Measurements from ENCODE around the gene ACSM2A.
"Not testable (repeated sequence)": the region's sequence is repeated elsewhere in the genome, so short reads cannot be mapped to it uniquely, and the experiment has no call there.

Gene ACSM2A, protein sequence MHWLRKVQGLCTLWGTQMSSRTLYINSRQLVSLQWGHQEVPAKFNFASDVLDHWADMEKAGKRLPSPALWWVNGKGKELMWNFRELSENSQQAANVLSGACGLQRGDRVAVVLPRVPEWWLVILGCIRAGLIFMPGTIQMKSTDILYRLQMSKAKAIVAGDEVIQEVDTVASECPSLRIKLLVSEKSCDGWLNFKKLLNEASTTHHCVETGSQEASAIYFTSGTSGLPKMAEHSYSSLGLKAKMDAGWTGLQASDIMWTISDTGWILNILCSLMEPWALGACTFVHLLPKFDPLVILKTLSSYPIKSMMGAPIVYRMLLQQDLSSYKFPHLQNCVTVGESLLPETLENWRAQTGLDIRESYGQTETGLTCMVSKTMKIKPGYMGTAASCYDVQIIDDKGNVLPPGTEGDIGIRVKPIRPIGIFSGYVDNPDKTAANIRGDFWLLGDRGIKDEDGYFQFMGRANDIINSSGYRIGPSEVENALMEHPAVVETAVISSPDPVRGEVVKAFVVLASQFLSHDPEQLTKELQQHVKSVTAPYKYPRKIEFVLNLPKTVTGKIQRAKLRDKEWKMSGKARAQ
- 0 reads per million in 2 experiments for total RNA-seq

DNA sequence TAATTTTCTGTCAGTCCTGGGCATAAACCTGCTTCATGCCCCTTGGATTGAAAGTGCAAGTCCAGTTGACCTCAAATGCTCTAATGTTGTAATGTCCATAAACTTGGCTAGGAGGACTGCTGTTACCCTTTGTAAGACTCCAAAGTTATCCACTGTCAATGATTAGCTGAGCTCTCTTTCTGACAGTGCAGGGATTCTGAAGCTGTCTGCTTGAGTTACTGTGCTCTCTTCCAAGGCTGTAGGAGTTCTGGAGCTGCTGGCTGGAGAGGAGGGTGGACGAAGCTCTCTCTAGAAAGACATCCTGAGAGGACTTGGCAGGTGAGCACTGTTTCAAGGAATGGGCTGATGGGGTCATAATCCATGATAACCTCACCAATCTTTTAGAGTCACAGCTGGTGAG, at the start of gene ACSM2A:
Gene ACSM2A, plus strand, starts transcription at position 158 of the 400 bp plus-strand sequence. CDS start 8,594 bp downstream, outside the sequence.
- DNase-seq (ENCODE audit: low read depth): not testable (repeated sequence)

DNA sequence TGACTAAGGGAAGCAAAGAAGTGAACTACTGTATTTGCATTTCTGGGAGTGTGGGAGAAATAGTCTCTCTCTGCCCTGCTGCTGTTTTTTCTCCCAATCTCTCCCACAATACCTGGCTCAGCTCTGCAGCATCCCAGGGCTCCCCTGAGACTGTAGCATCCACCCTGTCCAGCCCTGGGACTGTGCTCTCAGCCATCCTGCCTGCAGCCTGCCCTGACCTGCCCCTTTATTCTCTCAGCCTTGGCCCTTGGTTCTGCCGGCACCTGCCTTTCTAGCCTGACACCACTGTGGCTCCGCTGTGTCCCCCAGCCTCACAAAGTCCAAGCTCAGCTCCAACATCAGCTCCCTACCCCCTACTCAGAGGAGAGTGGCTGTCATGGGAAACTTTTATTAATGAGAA, 48.7 kb upstream of the ACSM2A start:
- DNase-seq (ENCODE audit: low read depth): no peak

DNA sequence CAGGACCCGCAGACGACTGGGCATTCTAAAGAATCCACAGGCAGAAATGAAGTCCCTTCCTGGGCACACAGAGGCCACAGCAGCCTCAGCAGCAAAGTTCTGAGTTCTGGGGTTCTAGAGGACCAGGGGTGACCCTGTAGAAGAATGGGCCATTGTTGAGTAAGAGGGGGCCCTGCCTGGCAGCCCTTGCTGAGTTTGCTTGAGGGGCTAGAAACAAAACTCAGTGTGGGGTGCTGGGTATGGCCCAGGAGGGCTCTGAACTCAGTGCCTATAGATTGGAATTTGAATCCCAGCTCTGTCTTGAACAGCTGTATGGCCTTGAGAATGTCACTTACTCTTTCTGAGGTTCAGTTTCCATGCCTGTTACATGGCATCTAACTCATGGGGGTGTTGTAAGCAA, 46.7 kb upstream of the ACSM2A start, which contains the start of gene PDILT:
Gene PDILT, minus strand, starts transcription at position 101 of the 400 bp plus-strand sequence. CDS start 5,437 bp downstream, outside the sequence.
- no peak for DNase-seq (ENCODE audit: low read depth)

DNA sequence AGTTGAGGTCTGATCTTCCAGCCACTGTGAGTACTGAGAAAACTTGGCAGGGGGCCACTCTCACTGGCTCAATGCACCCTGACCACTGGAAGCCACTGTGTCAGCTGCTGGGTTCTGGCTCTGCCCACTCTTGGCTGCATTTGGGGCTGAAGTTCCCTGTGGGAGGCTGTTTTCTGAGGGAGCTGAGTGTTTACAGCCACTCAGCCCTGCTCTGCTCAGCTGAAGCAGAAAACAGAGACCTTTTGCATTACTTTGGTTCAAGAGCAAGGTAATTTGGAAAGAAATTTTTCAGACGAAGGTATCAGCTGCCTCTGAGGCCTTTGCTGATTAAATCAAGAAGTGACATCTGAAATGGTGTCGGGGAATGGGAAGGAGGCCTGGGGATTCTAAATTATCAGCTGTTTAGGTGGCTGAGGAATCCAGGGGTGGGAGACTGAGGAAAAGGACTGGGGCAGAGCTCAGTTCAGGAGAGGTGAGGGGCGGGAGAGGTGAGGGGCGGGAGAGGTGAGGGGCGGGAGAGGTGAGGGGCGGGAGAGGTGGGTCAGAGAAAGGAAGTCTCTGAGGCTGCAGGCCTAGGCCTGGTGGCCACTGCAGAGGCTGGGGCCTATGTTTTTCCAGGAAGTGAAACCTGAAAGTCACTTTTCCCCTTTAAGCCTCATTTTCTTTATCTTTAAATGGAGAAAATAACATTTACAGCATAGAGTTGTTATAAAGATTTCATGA, 41.8 kb upstream of the ACSM2A start, which contains the start of gene ACSM5:
Gene ACSM5, plus strand, starts transcription at position 137 of the 723 bp plus-strand sequence. CDS start 1,951 bp downstream, outside the sequence.
- DNase-seq (ENCODE audit: low read depth): no peak

DNA sequence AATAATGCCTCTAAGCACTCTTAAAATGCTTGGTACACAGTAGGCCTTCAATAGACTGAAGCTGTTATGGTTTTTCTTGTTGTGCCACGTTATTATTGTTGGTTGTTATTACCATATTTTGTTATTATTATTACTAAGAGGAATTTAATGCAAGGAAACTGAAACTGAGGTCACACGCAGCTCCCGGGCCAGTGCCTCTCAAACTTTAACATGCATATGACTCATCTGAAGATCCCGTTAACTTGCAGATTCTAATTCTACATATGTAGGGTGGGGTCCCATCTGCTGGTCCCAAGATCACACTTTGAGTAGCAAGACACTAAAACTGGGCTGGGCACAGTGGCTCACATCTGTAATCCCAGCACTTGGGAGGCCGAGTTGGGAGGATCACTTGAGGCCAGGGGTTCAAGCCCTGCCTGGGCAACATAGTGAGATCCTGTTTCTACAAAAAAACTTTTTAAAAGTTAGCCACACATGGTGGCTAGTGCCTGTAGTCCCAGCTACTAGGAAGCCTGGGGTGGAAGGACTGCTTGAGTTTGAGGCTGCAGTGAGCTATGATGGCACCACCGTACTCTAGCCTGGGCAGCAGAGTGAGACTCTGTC, 41.1 kb upstream of the ACSM2A start:
- no peak for DNase-seq (ENCODE audit: low read depth)

DNA sequence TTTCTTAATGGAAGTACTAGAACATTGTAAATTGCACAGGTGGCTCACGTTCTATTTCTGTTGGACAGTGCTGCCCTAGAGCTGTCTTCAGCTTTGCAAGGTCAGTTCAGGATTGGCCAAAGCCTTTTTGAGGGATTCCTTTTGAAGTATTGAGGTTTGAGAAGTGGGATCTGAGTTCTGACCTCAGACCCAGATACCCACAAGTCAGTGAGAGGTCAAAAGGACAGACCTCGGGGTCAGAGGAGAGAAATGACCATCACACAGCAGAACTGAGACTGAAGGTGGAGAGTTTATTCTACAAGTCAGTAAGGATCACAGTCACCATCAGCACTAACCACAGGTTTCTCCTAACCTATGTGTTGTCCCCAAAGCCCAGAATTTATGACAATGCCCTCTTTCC, 40.3 kb upstream of the ACSM2A start:
- no peak for DNase-seq (ENCODE audit: low read depth)

DNA sequence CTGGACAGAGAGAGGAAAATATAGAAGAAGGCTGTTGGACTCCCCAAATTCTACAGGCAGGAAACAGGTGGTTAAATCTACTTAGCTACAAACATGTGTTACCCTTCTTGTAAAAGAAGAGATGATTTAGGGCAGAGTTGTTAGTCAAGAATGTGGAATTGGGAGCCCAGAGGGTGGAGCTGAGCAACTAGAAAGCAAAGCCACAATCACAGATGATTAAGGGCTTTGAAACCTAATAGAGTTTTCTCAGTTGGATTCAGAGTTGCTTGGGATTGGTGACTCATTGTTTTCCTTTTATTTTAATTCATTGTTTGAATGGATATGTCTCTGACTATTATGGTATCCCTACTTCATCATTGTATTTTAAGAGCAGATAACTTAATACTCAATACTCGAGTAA, 35.8 kb upstream of the ACSM2A start:
- DNase-seq (ENCODE audit: low read depth): no peak

DNA sequence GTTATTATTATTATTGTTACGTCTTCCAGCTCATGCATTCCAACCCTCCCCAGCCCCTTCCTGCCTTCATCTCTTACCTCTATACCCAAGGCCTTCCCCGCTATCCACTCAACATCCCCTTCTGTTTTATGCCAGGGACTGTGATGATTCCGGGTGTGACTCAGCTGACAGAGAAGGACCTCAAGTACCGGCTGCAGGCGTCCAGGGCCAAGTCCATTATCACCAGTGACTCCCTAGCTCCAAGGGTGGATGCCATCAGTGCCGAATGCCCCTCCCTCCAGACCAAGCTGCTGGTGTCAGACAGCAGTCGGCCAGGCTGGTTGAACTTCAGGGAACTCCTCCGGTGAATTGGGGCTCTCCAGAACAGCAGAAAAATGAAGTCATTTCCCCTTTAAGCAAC, 32.2 kb upstream of the ACSM2A start:
- DNase-seq (ENCODE audit: low read depth): not testable (repeated sequence)

DNA sequence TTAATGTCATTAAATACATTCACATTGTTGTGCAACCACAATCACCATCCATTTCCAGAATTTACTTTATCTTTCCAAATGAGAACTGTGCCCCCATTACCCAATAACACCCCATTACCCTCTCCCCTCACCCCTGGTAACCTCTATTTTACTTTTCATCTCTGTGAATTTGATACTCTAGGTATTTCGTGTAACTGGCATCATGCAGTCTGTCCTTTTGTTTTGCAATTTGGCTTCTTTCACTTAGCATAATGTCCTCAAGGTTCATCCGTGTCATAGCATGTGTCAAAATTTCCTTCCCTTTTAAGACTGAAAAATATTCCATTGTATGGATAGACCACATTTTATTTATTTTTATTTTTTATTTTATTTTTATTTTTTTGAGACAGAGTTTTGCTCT, 29.6 kb upstream of the ACSM2A start:
- not testable (repeated sequence) for DNase-seq (ENCODE audit: low read depth)

DNA sequence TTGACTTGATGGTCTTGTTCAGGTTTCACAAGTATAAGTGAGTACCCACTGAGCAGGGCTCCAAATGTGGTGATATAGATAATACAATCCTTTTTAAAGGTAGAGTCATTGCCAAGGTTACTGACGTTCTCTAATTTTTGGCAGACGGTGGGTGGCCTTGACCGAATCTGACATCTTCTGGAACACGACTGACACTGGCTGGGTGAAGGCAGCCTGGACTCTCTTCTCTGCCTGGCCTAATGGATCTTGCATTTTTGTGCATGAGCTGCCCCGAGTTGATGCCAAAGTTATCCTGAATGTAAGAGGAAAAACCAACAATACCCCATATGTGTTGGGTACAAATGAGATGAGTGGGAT, 27.6 kb upstream of the ACSM2A start:
- DNase-seq (ENCODE audit: low read depth): not testable (repeated sequence)

DNA sequence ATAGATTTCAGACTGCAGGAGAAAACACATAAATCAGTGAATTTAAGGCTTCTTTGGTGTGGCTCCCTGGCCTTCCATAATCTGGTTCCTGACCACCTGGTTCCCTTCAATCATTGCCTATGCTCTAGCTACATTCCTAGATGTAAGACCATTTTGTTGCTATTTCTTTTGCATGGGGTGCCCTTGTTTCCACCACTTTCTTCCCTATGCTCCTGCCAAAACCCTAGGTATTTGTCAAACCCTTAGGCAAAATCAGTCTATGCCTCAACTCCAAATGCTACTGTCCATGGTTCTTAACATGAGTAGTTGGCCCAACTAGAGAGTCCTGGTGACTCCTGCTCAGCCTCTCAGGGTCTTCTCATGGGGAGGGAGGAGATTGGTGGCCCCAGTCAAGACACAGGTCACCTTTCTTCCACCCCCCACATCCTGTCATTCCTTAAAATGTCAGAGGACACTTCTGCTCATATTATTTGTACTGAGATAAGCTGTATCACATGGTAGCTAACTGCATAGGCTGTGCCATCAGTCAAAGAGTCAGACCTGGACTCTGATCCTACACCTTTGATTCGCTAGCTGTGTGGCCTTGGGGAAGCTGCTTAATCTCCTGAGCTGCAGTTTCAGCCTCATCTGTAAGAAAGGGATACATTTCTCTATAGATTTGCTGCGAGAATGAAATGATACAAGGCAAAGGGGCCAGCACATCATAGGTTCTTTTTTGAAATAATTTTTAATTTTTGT, 27.0 kb upstream of the ACSM2A start:
- no peak for DNase-seq (ENCODE audit: low read depth)

DNA sequence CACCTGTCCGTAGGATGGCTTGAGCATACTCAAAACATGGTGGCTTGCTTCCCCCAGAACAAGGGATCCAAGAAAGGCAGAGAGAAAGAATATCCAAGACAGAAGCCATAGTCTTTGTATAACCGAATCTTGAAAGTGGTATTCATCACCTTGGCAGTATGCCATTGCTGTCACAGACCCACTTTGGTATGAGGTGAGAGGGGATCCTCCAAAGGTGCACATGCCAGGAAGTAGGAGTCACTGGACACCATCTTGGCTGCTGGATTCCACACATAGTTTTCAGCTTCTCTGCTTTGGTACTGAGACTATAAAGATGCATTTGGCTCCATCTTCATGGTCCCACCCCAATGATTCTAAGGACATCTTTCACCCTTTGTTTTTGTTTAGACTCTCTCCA, 23.9 kb upstream of the ACSM2A start:
- DNase-seq (ENCODE audit: low read depth): not testable (repeated sequence)

DNA sequence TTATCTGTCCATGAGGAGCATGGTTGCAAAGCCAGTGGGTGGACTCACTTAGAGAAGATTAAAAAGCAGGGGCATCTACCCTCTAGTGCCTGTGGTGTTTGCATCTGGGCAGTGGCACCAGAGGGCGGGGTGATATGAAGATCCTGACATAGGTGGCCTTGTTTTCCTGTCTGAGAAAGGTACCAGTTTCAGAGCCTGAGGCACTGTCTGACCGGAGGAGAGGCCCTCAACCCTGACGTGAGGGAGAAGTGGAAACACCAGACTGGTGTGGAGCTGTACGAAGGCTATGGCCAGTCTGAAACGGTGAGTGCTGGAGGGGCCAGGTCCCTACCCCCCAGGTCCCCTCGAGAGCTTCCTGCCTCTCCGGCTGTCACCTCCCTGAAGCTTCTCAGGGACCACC, 21.8 kb upstream of the ACSM2A start:
- DNase-seq (ENCODE audit: low read depth): not testable (repeated sequence)

DNA sequence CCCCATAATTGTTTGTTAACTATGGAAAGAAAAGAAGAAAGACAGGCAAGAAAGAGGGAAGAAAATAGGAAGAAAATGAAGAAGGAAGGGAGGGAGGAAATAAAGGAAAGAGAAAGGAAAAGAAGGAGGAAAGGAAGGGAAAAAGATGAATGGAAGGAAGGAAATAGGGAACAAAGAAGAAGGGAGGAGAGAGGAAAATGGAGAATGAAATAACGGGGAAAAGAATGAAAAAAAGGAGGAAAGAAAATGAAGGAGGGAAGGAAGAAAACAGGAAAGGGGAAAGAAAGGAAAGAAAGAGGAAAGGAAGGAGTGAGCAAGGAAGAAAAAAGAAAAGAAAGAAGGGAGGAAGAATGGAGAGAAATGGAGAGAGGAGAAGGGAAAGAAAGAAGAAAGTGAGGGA, 20.8 kb upstream of the ACSM2A start:
- not testable (repeated sequence) for DNase-seq (ENCODE audit: low read depth)

DNA sequence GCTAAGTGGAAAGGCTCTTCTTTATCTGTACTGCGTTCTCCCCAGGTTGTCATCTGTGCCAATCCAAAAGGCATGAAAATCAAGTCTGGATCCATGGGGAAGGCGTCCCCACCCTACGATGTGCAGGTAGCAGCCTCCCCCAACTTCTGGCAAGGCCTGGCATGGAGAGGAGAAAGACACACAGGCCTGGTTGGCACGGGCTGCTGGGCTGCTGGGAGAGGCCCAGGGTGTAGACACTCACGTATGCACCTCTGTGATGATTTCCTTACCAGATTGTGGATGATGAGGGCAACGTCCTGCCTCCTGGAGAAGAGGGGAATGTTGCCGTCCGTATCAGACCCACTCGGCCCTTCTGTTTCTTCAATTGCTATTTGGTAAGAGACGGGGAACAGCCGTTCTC, 20.4 kb upstream of the ACSM2A start:
- no peak for DNase-seq (ENCODE audit: low read depth)

DNA sequence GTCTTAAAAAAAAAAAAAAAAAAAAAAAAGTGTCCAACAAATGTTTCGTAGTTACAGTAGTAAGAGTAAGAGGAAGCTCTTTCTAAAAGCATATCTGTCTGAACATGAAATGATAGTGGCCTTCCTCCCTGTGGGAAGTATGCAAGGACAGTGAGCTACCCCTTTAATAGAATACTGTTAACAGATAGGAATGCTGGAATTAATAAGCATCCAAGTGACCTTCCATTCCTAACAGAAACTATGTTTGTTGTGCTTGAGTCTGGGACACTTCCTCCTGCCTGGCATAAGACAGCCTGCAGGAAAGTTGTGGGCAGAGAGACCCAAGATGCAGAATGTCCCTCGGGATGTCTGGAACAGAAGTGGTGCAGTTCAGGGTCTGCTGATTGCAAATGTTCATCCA, 12.4 kb upstream of the ACSM2A start:
- DNase-seq (ENCODE audit: low read depth): not testable (repeated sequence)

DNA sequence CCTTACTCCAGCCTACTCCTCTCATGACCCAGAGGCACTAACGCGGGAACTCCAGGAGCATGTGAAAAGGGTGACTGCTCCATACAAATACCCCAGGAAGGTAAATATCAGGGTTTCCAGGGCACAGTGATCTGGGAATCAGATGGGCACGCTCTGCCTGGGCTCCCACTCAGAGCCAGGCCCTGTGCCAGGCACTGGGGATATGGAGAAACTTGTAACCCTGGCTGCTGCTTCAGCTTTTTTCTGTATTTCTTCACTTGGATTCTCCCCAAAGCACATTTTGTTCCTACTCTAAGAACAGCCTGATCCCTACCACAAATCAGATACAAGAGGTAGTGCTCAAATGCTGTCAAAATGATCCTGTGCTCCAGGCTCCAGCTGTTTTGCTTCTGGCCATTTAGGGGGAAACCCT, 11.5 kb upstream of the ACSM2A start:
- not testable (repeated sequence) for DNase-seq (ENCODE audit: low read depth)

DNA sequence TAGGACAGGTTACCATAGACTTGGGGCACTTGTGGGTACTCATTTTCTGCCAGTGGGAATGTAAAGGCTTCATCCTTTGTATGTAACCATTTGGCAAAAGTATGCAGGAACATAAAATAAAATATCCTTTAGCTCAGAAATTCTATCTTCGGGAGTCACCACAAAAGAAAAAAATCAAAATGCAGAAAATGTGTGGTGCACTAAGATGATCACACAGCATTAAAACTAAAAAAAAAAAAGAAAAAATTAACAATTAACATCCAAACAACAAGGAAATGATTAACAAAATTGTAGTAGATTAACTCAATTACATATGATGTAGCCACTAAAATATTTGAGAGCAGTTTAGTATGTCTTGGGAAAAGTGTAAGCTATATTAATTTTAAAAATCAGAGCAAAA, 10.6 kb upstream of the ACSM2A start:
- DNase-seq (ENCODE audit: low read depth): not testable (repeated sequence)

DNA sequence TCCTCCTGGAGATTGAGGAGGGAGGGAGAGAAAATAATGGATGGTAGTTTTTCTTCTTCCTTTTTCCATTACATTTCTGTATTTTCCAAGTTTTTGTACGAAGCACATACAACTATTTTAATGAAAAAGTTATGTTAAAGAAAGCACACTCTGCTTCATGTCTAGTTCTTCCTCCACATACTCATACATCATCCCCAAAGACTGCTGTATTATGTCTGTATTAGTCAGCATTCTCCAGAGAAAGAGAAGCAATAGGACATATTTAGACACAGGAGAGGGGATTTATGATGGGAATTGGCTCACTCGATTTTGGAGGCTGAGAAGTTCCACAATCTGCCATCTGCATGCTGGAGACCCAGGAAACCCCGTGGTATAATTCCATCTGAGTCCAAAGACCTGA, 10.1 kb upstream of the ACSM2A start:
- DNase-seq (ENCODE audit: low read depth): no peak

DNA sequence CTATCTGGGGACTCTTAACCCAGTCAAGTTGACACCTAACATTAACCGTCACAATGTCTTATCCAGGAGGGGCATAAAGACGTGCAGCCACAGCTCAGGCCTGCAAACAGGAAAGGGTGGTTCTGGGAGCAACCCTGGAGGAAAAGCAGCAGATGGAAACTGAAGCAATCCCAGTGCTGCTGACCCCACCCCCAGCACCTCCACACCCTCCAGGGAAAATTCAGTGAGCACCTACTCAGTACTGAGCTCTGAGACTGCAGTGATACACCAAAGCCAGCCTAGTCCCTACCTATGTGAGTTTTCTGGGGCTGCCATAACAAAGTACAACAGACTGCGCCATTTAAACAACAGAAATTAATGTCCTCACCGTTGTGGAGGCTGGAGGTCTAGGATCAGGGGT, 9.5 kb upstream of the ACSM2A start:
- DNase-seq (ENCODE audit: low read depth): not testable (repeated sequence)

DNA sequence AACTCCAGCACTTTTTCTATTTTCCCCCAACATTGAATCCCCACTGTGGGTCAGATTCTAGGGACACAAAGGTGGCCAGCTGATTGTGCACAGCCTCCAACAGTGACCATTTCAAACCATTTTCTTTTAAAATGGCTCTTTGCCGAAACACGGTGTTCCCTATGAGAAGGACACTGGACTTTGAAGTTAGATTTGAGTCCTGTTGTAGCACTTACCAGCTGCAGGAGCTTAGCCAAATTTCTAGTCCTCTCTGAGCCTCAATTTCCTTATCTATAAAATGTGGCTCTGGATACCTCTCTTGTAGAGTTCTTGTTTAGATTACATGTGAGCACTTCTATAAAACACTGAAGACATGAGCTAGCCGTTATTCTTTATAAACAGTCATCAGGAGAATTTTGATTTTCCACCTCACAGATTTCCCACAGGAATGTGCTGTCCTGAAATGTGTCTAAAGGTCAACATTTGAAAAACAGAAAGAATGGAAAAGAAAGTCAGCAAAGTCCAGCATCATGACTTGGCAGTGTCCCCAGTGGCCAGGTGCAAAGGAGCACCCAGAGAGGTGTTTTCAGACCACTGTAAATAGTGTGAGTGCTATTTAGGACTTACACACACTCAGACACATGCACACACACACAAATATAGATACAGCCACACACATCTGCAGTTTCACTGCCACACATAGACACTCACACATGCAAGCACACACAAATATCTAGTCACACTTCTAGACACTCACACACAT, 4.5 kb upstream of the ACSM2A start:
- not testable (repeated sequence) for DNase-seq (ENCODE audit: low read depth)
